Neuronal stem cell (in vitro differentiated cells): Measurements from ENCODE around the gene ETF1. TPM values are rescaled to one million over a fixed set of nuclear protein-coding genes. Genes with fewer than 3 reads are reported as not detected.

Experiments used
- DNase-seq: peaks from one replicate; pipeline ENCODE4 v3.0.0-alpha.2; 2013; ENCODE audit warnings: low spot score
- H2AFZ ChIP-seq: one replicate; pipeline ENCODE4 v1.6.1; 2013; ENCODE audit warnings: mild to moderate bottlenecking, low read length, inconsistent platforms
- H2AK5ac ChIP-seq: 2 replicates; pipeline ENCODE4 v1.6.1; 2013; ENCODE audit warnings: low read depth, mild to moderate bottlenecking, inconsistent platforms, low read length, moderate library complexity, mixed read lengths
- H2BK120ac ChIP-seq: 2 replicates; pipeline ENCODE4 v1.6.1; 2013; ENCODE audit warnings: low read depth, mild to moderate bottlenecking, inconsistent platforms, low read length, moderate library complexity, mixed read lengths
- H2BK12ac ChIP-seq: one replicate; pipeline ENCODE4 v1.6.1; 2013; ENCODE audit warnings: low read length, inconsistent platforms
- H2BK15ac ChIP-seq: 2 replicates; pipeline ENCODE4 v1.6.1; 2013; ENCODE audit warnings: mild to moderate bottlenecking, low read length, inconsistent platforms, mixed read lengths
- H2BK5ac ChIP-seq: one replicate; pipeline ENCODE4 v1.6.1; 2013; ENCODE audit warnings: inconsistent platforms, mild to moderate bottlenecking, low read length, moderate library complexity
- H3K14ac ChIP-seq: one replicate; pipeline ENCODE4 v1.6.1; 2013; ENCODE audit warnings: low read length, inconsistent platforms
- H3K18ac ChIP-seq: 2 replicates; pipeline ENCODE4 v1.6.1; 2013; ENCODE audit warnings: low read length, inconsistent platforms
- H3K23ac ChIP-seq: 2 replicates; pipeline ENCODE4 v1.6.1; 2013; ENCODE audit warnings: low read depth, mild to moderate bottlenecking, mixed read lengths, low read length, inconsistent platforms; ENCODE audit not compliant: poor library complexity
- H3K27ac ChIP-seq: replicated peaks from 3 replicates; pipeline ENCODE4 v1.5.1; 2013; ENCODE audit warnings: low read length, inconsistent platforms
- H3K27me3 ChIP-seq, 3 experiments: 2 replicates each; pipeline ENCODE4 v1.6.1; 2013; ENCODE audit warnings: low read length in 3 of 3, mild to moderate bottlenecking in 2 of 3, inconsistent platforms in 1 of 3, low read depth in 1 of 3, mixed read lengths in 1 of 3, moderate library complexity in 1 of 3; ENCODE audit not compliant: control insufficient read depth in 3 of 3, insufficient read depth in 3 of 3
- H3K36me3 ChIP-seq, 2 donors: replicated peaks in 1 of 2; 2 replicates each; pipeline ENCODE4 v1.6.1; 2013; ENCODE audit warnings: low read length in 2 of 2; ENCODE audit not compliant: control insufficient read depth in 2 of 2, insufficient read depth in 2 of 2
- H3K4ac ChIP-seq: 2 replicates; pipeline ENCODE4 v1.6.1; 2013; ENCODE audit warnings: inconsistent platforms, mild to moderate bottlenecking, low read length, moderate library complexity
- H3K4me1 ChIP-seq, 2 donors: 1 replicate in 1 of 2; 2 replicates in 1 of 2; pipeline ENCODE4 v1.6.1; 2013; ENCODE audit warnings: low read length in 2 of 2, low read depth in 1 of 2; ENCODE audit not compliant: control insufficient read depth in 2 of 2, insufficient read depth in 1 of 2
- H3K4me2 ChIP-seq: one replicate; pipeline ENCODE4 v1.6.1; 2013; ENCODE audit warnings: mild to moderate bottlenecking, low read length, inconsistent platforms; ENCODE audit not compliant: insufficient read depth, poor library complexity, severe bottlenecking
- H3K4me3 ChIP-seq, 2 donors: 2 replicates each; pipeline ENCODE4 v1.5.1; 2013; ENCODE audit warnings: low read length in 2 of 2, mild to moderate bottlenecking in 2 of 2, inconsistent platforms in 1 of 2, moderate library complexity in 1 of 2
- H3K79me1 ChIP-seq: one replicate; pipeline ENCODE4 v1.6.1; 2013; ENCODE audit warnings: low read depth, mild to moderate bottlenecking, inconsistent platforms, low read length, moderate library complexity
- H3K9ac ChIP-seq: one replicate; pipeline ENCODE4 v1.6.1; 2013; ENCODE audit warnings: mild to moderate bottlenecking, low read depth, low read length, inconsistent platforms; ENCODE audit not compliant: poor library complexity
- H3K9me3 ChIP-seq, 2 donors: replicated peaks in 1 of 2; 2 replicates each; pipeline versions ENCODE3 to v1.6.1; 2013; ENCODE audit warnings: low read length in 2 of 2, mild to moderate bottlenecking in 2 of 2, inconsistent platforms in 1 of 2, low read depth in 1 of 2, mixed read lengths in 1 of 2, moderate library complexity in 1 of 2; ENCODE audit not compliant: control insufficient read depth in 2 of 2, insufficient read depth in 1 of 2
- H4K8ac ChIP-seq: one replicate; pipeline ENCODE4 v1.6.1; 2013; ENCODE audit warnings: low read depth, mild to moderate bottlenecking, inconsistent platforms, low read length, moderate library complexity
- H4K91ac ChIP-seq: one replicate; pipeline ENCODE4 v1.6.1; 2013; ENCODE audit warnings: low read length, low read depth, mild to moderate bottlenecking, inconsistent platforms; ENCODE audit not compliant: poor library complexity
- WGBS, 2 donors: extraction: QIAGEN DNeasy Blood & Tissue Kit; methylation state at CpG; one replicate each; pipeline ENCODE4 v1.1.7; 2013; ENCODE audit warnings: missing lambda C conversion rate in 2 of 2, mixed read lengths in 1 of 2; ENCODE audit not compliant: insufficient read length in 2 of 2, insufficient replicate concordance in 1 of 2; ENCODE audit errors: extremely low coverage in 2 of 2; 5-methylcytosine and 5-hydroxymethylcytosine counted together
- polyA plus RNA-seq, 2 experiments: library from polyadenylated mRNA; stranded (reverse); fragments of 200-250 nt; gene quantifications; one replicate each; pipeline ENCODE4 v1.2.3, GENCODE V29; 2013

ETF1 gene
- 63.9 TPM for polyA plus RNA-seq (2013, experiment 1 of 2)
- polyA plus RNA-seq (2013, experiment 2 of 2) = 63.0 TPM

DNA sequence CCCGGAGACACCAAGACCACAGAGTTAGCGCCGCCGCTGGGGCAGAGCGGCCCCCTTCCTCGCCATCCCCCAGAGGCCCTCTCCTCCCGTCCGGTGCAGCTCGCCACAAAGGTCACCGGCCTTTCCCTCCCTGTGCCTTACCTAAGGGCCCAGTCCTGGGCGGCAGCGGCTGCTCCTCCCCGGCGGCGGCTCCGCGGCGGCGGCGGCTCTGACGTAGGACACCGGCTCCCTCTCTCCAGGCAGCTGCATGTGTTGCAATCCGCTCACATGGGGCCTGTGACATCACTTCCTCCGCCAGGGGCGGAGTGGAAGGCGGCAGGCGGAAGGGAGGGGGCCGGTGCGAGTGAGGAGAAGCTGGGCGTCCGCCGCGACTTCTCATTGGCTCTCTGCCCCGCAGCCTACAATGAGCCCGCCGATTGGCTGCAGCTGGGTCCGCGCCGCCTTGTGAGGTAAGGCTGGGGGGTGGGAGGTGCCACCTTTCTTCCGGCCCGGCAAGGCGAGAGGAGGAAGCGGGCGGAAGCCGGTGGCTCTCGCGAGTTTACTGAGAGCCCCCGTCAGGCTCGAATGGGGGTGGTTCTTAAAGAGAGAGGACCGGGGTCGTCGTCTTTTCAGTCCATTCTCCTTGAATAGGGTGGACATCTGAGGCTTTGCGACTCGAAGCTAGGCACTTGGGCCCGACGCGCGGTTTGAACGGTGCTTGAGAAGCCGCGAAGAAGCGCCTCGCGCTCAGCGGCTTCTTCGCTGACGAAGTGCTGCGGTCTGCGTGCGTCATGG is at the start of gene ETF1:
Gene ETF1 (minus strand): TSS at position 281 of the 774 bp plus-strand sequence. CDS start 318 bp downstream, outside the sequence.
- H3K23ac ChIP-seq = peak within 1 kb of the TSS; percentile 97
- H4K91ac ChIP-seq = no peak within 1 kb of the TSS
- peak within 1 kb of the TSS; percentile 98 for H3K9ac ChIP-seq
- peak within 1 kb of the TSS; percentile 95 for H2AFZ ChIP-seq
- no peak within 1 kb of the TSS for H3K4ac ChIP-seq
- DNase-seq = peak; percentile 99
- H4K8ac ChIP-seq = no peak within 1 kb of the TSS
- peaks cover 9% of the 10 kb centered on the region for H3K79me1 ChIP-seq
- H2BK12ac ChIP-seq = no peak within 1 kb of the TSS
- peak within 1 kb of the TSS; percentile 97 for H3K18ac ChIP-seq
- H2BK120ac ChIP-seq = peak within 1 kb of the TSS; percentile 63
- H3K27me3 ChIP-seq = no peaks in the 10 kb centered on the region
- peak within 1 kb of the TSS; percentile 25 for H3K14ac ChIP-seq
- peak within 1 kb of the TSS; percentile 71 to 97 for H3K4me3 ChIP-seq
- H3K4me1 ChIP-seq = peaks cover 11 to 17% of the 10 kb centered on the region in 2 donors
- H2AK5ac ChIP-seq = peak within 1 kb of the TSS; percentile 86
- no CpG with 5 or more reads among the region's 70 CpGs for WGBS, 2 donors
- H3K36me3 ChIP-seq = peaks cover 3 to 47% of the 10 kb centered on the region in 2 donors
- no peak within 1 kb of the TSS for H2BK15ac ChIP-seq
- H3K27ac ChIP-seq = peak within 1 kb of the TSS; percentile 73
- no peaks in the 10 kb centered on the region for H3K9me3 ChIP-seq
- H3K4me2 ChIP-seq = peak within 1 kb of the TSS; percentile 92
- peak within 1 kb of the TSS; percentile 75 for H2BK5ac ChIP-seq

DNA sequence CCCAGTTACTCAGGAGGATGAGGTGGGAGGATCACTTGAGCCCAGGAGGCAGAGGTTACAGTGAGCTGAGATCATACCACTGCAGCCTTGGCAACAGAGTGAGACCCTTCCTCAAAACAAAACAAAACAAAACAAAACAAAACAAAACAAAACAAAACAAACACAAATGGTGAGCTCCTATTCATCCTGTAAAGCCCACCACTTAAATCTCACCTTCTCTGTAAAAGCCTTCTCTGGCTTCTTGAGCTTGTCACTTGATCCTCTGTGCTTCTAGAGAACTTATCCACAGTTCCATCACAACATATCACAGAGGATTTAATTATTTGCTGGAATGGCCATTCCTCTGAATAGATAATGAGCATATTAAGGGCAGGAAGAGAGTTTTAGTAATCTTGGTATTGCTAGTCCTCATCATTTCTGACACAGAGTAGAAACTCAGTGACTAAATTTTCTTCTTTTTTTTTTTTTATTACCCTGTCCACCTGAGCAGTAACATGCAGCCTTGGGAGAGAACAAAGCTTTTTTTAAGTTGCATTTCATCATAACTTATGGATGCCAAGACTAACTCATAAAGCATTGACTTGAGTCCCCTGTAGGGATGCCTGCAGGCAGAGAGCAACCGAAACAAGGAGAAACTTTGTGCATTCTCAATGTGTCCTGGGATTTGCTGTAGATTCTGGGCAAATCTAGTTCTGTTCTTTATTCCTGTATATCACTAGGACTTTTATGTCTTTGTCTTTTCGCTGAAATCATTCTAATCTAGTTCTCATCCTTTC is 45.2 kb upstream of the ETF1 start:
- H3K27ac ChIP-seq = no peak overlapping the region
- no peak overlapping the region for H4K8ac ChIP-seq
- H2BK12ac ChIP-seq = no peak overlapping the region
- no peak for DNase-seq
- no peak overlapping the region for H3K4ac ChIP-seq
- H3K18ac ChIP-seq = no peak overlapping the region
- no peak overlapping the region for H2BK5ac ChIP-seq
- no peak overlapping the region for H3K4me3 ChIP-seq
- no peak overlapping the region for H2BK120ac ChIP-seq
- no CpG with 5 or more reads among the region's 2 CpGs for WGBS, 2 donors
- no peak overlapping the region for H4K91ac ChIP-seq
- H3K23ac ChIP-seq = no peak overlapping the region
- no peak overlapping the region for H2BK15ac ChIP-seq
- no peak overlapping the region for H3K4me2 ChIP-seq
- no peaks in the 10 kb centered on the region for H3K36me3 ChIP-seq
- no peak overlapping the region for H3K14ac ChIP-seq
- no peaks in the 10 kb centered on the region for H3K9me3 ChIP-seq
- H3K9ac ChIP-seq = no peak overlapping the region
- no peaks in the 10 kb centered on the region for H3K4me1 ChIP-seq
- no peak overlapping the region for H2AFZ ChIP-seq
- H3K79me1 ChIP-seq = no peaks in the 10 kb centered on the region
- no peak overlapping the region for H2AK5ac ChIP-seq
- peaks cover 0 to 5% (median 0%) of the 10 kb centered on the region in 3 experiments for H3K27me3 ChIP-seq

DNA sequence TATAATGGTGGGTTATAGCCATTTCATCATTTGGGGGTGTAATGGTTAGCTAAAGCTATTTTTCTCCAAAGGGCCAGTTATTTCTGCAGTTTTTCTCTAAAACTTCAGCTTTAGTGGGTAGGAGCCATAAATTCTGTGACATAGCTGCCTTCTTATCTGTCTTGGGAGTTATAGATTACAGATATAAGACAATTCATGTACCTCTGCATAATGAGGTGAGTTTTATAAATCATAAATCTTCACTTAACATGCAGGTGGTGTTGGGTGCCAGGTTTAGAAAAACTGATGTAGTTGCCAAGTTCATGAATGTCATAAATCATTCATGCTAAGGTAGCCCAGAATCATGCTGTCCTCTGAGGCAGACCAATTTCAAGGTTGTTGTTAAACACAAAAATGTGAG is 42.1 kb upstream of the ETF1 start:
- Histone ChIP-seq H3K9ac (no peak overlapping the region), H4K91ac (no peak overlapping the region), H3K18ac (no peak overlapping the region), H3K79me1 (no peaks in the 10 kb centered on the region), H3K9me3 (no peaks in the 10 kb centered on the region), H3K36me3 (no peaks in the 10 kb centered on the region), H4K8ac (no peak overlapping the region), H2AFZ (no peak overlapping the region), H2BK120ac (no peak overlapping the region), H3K27ac (no peak overlapping the region), H3K4me1 (no peaks in the 10 kb centered on the region), H3K23ac (no peak overlapping the region), H3K14ac (no peak overlapping the region), H3K4me2 (no peak overlapping the region), H3K4me3 (no peak overlapping the region), H3K4ac (no peak overlapping the region), H2BK5ac (no peak overlapping the region), H2BK12ac (no peak overlapping the region), H2AK5ac (no peak overlapping the region), H3K27me3 (peaks cover 0 to 5% (median 0%) of the 10 kb centered on the region in 3 experiments), H2BK15ac (no peak overlapping the region)
- DNase-seq = no peak

DNA sequence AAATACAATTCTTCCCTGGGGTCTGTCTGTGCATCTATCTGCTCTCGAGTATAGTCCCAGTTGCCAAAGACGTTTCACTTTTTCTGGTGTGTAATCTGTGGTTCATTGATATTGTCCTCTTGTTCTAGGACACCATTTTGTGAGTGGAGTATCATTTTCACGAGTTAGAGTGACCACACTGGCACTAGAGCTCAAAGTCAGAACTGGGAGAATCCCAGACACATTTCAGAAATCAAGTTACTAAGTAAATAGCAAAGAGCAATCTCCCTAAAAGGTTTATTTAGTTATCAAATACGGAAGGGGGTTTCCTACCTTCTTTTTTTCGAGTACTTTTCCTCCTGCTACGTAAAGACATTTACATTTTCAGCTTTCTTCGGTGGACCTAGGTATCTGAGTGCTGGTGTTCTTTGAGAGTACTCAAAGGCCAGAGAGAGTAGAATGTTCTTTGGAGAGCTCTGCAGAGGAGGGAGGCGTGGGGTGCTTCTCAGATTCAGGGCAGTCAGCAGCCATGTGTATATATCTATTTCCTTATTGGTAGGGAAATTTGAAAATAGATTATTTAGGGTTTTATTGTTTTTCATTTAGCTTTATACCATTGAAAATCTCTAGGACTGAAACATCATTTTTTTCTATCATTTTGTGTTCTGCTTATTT is 41.1 kb upstream of the ETF1 start:
- no peak overlapping the region for H3K14ac ChIP-seq
- H3K4ac ChIP-seq = no peak overlapping the region
- no peak for DNase-seq
- H3K4me3 ChIP-seq = no peak overlapping the region
- no peak overlapping the region for H3K4me2 ChIP-seq
- peak overlapping the region; percentile 53 for H2AFZ ChIP-seq
- no peak overlapping the region for H2BK15ac ChIP-seq
- no peak overlapping the region for H3K27ac ChIP-seq
- no peak overlapping the region for H2BK120ac ChIP-seq
- H3K27me3 ChIP-seq = peaks cover 0 to 4% (median 0%) of the 10 kb centered on the region in 3 experiments
- H3K4me1 ChIP-seq = no peaks in the 10 kb centered on the region
- no peaks in the 10 kb centered on the region for H3K9me3 ChIP-seq
- no peak overlapping the region for H4K8ac ChIP-seq
- H2BK5ac ChIP-seq = no peak overlapping the region
- no peaks in the 10 kb centered on the region for H3K36me3 ChIP-seq
- no peak overlapping the region for H3K23ac ChIP-seq
- no peaks in the 10 kb centered on the region for H3K79me1 ChIP-seq
- H4K91ac ChIP-seq = no peak overlapping the region
- no peak overlapping the region for H2AK5ac ChIP-seq
- no peak overlapping the region for H3K18ac ChIP-seq
- no CpG with 5 or more reads among the region's 8 CpGs for WGBS, 2 donors
- no peak overlapping the region for H2BK12ac ChIP-seq
- no peak overlapping the region for H3K9ac ChIP-seq
